ENCODE measurements around the gene ENO2.
"Not testable (repeated sequence)": the region's sequence is repeated elsewhere in the genome, so short reads cannot be mapped to it uniquely, and the experiment has no call there.

Gene ENO2

DNA sequence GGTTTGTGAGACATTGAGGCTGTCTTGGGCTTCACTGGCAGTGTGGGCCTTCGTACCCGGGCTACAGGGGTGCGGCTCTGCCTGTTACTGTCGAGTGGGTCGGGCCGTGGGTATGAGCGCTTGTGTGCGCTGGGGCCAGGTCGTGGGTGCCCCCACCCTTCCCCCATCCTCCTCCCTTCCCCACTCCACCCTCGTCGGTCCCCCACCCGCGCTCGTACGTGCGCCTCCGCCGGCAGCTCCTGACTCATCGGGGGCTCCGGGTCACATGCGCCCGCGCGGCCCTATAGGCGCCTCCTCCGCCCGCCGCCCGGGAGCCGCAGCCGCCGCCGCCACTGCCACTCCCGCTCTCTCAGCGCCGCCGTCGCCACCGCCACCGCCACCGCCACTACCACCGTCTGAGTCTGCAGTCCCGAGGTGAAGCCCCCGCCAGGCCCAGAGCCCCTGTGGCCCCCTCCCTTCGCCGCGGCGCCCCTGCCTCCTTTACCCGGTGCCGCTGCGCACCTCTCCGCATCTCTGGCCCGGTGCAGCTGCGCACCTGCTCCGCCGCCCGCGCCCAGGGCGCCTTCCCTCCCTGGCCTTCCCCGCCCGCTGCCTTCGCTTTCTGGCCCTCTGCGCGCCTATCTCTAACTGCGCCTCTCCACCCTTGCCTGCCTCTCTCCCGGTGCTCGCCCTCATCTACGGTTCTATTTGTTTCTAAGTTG lies at the start of gene ENO2:
Gene ENO2, plus strand, starts transcription at position 335 of the 701 bp plus-strand sequence. CDS start 1,253 bp downstream, outside the sequence.
- peak; percentile 70 to 83 (median 80) for DNase-seq (ENCODE audit: low read depth in 3 of 3)

- DNase-seq (ENCODE audit: low read depth in 3 of 3), result not testable (repeated sequence)
Observed at GRCh38 chr12:6865307-6865706, 49.1 kb upstream of the ENO2 start.

DNA sequence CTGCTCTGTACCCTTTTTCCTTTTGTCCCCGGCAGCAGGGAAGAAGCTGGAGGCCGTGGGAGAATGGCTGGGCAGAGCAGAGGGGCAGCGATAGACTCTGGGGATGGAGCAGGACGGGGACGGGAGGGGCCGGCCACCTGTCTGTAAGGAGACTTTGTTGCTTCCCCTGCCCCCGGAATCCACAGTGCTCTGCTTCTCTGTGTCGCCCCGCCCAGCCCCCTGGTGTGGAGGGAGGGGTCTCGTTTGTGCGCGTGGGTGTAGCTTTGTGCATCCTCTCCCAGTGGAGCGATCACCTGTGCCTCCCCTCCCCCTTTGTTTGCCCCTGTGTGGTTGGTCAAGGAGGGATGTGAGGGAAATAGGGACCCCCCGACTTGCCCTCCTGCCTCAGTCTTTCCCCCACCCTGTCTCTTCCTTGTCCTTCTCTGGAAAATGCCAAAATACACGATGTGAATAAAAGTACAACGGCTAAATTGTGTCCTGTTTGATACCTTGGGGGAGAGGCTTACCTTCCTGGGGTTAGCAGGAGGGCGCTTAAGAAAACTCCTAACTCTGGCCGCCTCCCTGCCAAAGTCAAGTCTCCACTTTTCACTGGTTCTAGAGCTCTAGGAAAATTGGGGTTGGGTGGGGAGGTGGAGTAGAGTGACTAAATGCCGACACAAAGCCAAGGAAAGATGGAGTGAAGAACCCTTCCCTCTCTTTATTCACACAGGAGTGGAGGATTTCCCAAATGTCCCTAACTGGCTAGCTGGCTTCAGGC lies 48.0 kb upstream of the ENO2 start:
- no peak for DNase-seq (ENCODE audit: low read depth in 3 of 3)

GRCh38 chr12:6866920-6867412 lies 47.4 kb upstream of the ENO2 start:
- no peak for DNase-seq (ENCODE audit: low read depth in 3 of 3)

- peak; percentile 67 to 83 (median 67) for DNase-seq (ENCODE audit: low read depth in 3 of 3)
Observed at GRCh38 chr12:6867413-6868210, 46.8 kb upstream of the ENO2 start, which contains the start of gene TPI1. TSS of gene TPI1 (plus strand) at chr12:6867531. CDS start at chr12:6867567, 36 bp downstream.

- no peak for DNase-seq (ENCODE audit: low read depth in 3 of 3)
Observed at GRCh38 chr12:6868211-6869048, 46.0 kb upstream of the ENO2 start.

DNA sequence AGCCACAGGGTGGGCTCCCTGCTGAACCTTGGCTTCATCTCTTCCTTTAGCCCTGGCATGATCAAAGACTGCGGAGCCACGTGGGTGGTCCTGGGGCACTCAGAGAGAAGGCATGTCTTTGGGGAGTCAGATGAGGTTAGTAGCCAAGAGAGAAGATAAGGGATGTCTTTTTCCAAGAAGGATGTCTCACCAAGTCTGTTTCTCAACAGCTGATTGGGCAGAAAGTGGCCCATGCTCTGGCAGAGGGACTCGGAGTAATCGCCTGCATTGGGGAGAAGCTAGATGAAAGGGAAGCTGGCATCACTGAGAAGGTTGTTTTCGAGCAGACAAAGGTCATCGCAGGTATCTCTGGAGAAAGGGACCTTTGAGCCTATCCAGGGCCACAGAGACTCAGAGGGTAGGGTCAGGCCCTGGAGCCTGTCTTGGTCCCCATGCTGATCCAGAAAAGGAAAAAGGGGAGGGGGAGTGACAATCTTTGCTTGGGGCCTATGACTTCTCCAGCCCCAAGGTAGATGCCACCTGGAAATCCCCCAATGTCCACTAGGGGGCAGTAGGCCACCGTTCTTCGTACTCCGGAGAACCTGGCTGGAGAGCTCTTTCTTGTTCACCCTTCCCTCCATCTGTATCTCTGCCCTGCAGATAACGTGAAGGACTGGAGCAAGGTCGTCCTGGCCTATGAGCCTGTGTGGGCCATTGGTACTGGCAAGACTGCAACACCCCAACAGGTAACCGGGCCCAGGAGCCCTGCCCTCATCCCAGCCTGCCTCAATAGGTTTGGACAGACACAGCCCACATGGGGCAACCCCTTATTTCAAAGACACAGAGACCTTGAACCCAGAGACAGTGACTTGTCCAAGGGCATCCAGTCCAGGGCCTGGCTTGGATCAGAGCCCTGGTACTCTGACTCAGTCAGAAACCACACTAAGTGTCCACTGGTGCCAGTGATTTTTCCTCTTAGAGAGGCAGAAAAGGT lies 45.0 kb upstream of the ENO2 start:
- peak; percentile 65 to 77 (median 73) for DNase-seq (ENCODE audit: low read depth in 3 of 3)

- DNase-seq (ENCODE audit: low read depth in 3 of 3), result not testable (repeated sequence)
Observed at GRCh38 chr12:6870304-6870703, 44.1 kb upstream of the ENO2 start.

GRCh38 chr12:6871052-6871957 lies 43.1 kb upstream of the ENO2 start:
- no peak for DNase-seq (ENCODE audit: low read depth in 3 of 3)

GRCh38 chr12:6872073-6873048 lies 42.0 kb upstream of the ENO2 start:
- peak; percentile 68 to 84 (median 72) for DNase-seq (ENCODE audit: low read depth in 3 of 3)

DNA sequence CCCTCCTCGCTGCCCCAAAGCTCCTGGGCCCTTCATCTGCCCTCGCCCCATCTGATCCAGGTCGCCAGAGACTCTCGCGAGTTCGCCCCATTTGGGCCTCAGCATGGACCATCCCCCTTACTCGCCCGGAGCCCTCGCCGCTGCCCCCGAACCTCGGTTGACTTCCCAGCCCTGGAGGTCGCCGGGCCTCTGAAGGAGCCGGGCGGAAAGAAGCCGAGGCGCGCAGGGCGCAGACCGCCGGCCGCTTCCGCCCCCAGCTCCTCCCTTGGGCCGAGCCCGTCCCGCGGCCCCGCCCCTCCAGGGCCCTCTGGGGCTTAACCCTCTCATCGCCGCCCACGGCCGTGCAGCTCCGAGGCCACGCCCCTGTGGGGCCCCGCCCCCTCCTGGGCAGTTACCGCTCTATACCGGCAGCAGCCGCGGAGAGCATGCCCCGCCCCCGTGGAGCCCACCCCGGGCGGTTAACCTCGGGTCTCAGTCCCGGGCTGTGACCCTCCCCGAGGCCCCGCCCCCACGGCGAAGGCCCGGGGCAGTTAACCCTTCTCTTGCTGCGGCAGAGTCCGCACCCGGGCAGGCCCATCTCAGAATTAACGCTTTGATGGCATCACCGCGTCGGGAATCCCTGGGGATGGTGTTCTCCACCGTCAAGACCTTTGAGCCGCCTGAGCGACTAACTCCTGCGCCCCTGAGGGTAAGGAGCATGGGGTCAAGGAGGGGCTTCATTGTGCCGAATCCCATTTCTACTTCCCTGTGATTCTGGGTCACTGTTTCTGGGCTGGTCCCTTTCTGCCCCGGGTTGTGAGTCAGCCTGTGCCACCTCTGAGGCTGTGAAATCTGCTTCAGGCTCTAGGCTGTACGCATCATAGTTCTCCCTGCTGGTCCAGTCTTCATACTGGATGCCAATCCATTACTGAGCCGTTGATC lies 41.0 kb upstream of the ENO2 start, which contains the start of gene SPSB2:
Gene SPSB2, minus strand, starts transcription at position 210 of the 921 bp plus-strand sequence. CDS start 402 bp downstream, outside the sequence.
- DNase-seq (ENCODE audit: low read depth in 3 of 3), result peak; percentile 97 to 100 (median 99)

DNA sequence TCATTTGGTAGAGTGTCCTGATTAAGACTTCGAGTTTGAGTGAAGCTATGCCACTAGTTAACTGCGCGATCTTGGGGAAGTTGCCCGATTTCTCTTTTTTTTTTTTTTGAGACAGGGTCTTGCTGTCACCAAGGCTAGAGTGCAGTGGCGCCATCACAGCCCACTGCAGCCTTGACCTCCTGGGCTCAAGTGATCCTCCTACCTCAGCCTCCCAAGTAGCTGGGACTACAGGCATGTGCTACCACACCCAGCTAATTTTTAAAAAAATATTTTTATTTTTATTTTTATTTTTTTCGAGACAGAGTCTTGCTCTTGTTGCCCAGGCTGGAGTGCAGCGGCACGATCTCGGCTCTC lies 40.4 kb upstream of the ENO2 start:
- DNase-seq (ENCODE audit: low read depth in 3 of 3), result not testable (repeated sequence)

- DNase-seq (ENCODE audit: low read depth in 3 of 3), result not testable (repeated sequence)
Observed at GRCh38 chr12:6879824-6880223, 34.6 kb upstream of the ENO2 start.

GRCh38 chr12:6883252-6883651 lies 31.1 kb upstream of the ENO2 start:
- no peak for DNase-seq (ENCODE audit: low read depth in 3 of 3)

- DNase-seq (ENCODE audit: low read depth in 3 of 3), result no peak
Observed at GRCh38 chr12:6883683-6884082, 30.7 kb upstream of the ENO2 start.

- no peak for DNase-seq (ENCODE audit: low read depth in 3 of 3)
Observed at GRCh38 chr12:6884539-6884938, 29.8 kb upstream of the ENO2 start.
